HL-60 (cell line): ENCODE results near the gene MRPL49.

Source experiments
- DNase-seq, 2 experiments: peaks; one replicate each; pipeline ENCODE4 v3.0.0-alpha.2; 2010 to 2020; ENCODE audit warnings: low read depth in 1 of 2, low spot score in 1 of 2
- H3K27ac ChIP-seq: fragments of 250-450 bp; sonication (Bioruptor Pico); replicated peaks from 2 replicates; pipeline ENCODE4 v1.5.1; 2020; ENCODE audit warnings: mild to moderate bottlenecking, moderate library complexity
- H3K27me3 ChIP-seq: fragments of 250-450 bp; sonication (Bioruptor Pico); 2 replicates; pipeline ENCODE4 v1.5.1; 2021; ENCODE audit warnings: mild to moderate bottlenecking, moderate library complexity; ENCODE audit not compliant: insufficient read depth, poor library complexity, severe bottlenecking
- H3K4me3 ChIP-seq: replicated peaks from 2 replicates; pipeline ENCODE4 v1.5.1; 2011; ENCODE audit warnings: mild to moderate bottlenecking, control low read depth, low read length; ENCODE audit not compliant: insufficient read depth
- CTCF ChIP-seq: IDR thresholded peaks from one replicate; pipeline ENCODE4 v1.5.1; 2011; ENCODE audit warnings: low read length, control low read depth, inconsistent platforms; ENCODE audit not compliant: insufficient read depth
- GABPA ChIP-seq: IDR thresholded peaks from 2 replicates; pipeline ENCODE4 v1.6.1; 2012; ENCODE audit warnings: low read depth
- POLR2AphosphoS5 ChIP-seq: IDR thresholded peaks from 2 replicates; pipeline ENCODE4 v1.6.1; 2012; ENCODE audit warnings: low read depth
- REST ChIP-seq: IDR thresholded peaks from 2 replicates; pipeline ENCODE4 v1.6.1; 2012; ENCODE audit warnings: low read depth; ENCODE audit not compliant: insufficient replicate concordance
- SPI1 ChIP-seq: IDR thresholded peaks from 2 replicates; pipeline ENCODE4 v1.6.1; 2012; ENCODE audit warnings: low read depth, mild to moderate bottlenecking, borderline replicate concordance

The MRPL49 gene

GRCh38 chr11:65131895-65132237, 9.7 kb downstream of the MRPL49 start:
- Histone ChIP-seq H3K27me3 (no peaks in the 10 kb centered on the region), H3K4me3 (no peak overlapping the region)
- TF ChIP-seq REST (no peak), GABPA (no peak), SPI1 (no peak), CTCF (no peak), POLR2AphosphoS5 (no peak)

GRCh38 chr11:65132238-65132987, 10.3 kb downstream of the MRPL49 start:
- TF ChIP-seq CTCF (no peak), GABPA (no peak), POLR2AphosphoS5 (no peak), REST (no peak), SPI1 (0 out of 2 replicates have a peak, but pooled peaks have one; percentile 2)
- DNase-seq: no peak
- Histone ChIP-seq H3K27me3 (no peaks in the 10 kb centered on the region), H3K4me3 (no peak overlapping the region), H3K27ac (peak overlapping the region; percentile 23; the same call in 1 of the 2 replicates)

More at GRCh38 chr11:65131895-65132237, 9.7 kb downstream of the MRPL49 start:
- H3K27ac ChIP-seq: no peak overlapping the region
- no peak for DNase-seq

GRCh38 chr11:65132988-65133700, 11.0 kb downstream of the MRPL49 start:
- H3K27me3 ChIP-seq: no peaks in the 10 kb centered on the region
- DNase-seq: peak; percentile 83 to 91
- peak overlapping the region; percentile 97 for H3K4me3 ChIP-seq
- TF ChIP-seq CTCF (no peak), GABPA (no peak), POLR2AphosphoS5 (no peak; the same call in 1 of the 2 replicates), SPI1 (peak; percentile 76)
- H3K27ac ChIP-seq: peak overlapping the region; percentile 99
